Measurements from ENCODE around the gene PICALM.

The PICALM gene

GRCh38 chr11:86046116-86046515, 22.8 kb downstream of the PICALM start:
- no peak for DNase-seq (ENCODE audit: low spot score)

GRCh38 chr11:86043765-86044503, 24.9 kb downstream of the PICALM start:
- DNase-seq (ENCODE audit: low spot score), result no peak

GRCh38 chr11:86041975-86042378, 26.9 kb downstream of the PICALM start:
- peak; percentile 82 for DNase-seq (ENCODE audit: low spot score)

- no peak for DNase-seq (ENCODE audit: low spot score)
Observed at GRCh38 chr11:86040919-86041850, 27.7 kb downstream of the PICALM start.

- no peak for DNase-seq (ENCODE audit: low spot score)
Observed at GRCh38 chr11:86039094-86039493, 29.8 kb downstream of the PICALM start.

- DNase-seq (ENCODE audit: low spot score), result no peak
Observed at GRCh38 chr11:86037743-86038142, 31.1 kb downstream of the PICALM start.

- no peak for DNase-seq (ENCODE audit: low spot score)
Observed at GRCh38 chr11:86035920-86036319, 33.0 kb downstream of the PICALM start.

GRCh38 chr11:86035164-86035563, 33.7 kb downstream of the PICALM start:
- DNase-seq (ENCODE audit: low spot score), result no peak

GRCh38 chr11:86034710-86035109, 34.2 kb downstream of the PICALM start:
- DNase-seq (ENCODE audit: low spot score), result no peak

GRCh38 chr11:86021377-86021776, 47.5 kb downstream of the PICALM start:
- DNase-seq (ENCODE audit: low spot score), result no peak

- DNase-seq (ENCODE audit: low spot score), result no peak
Observed at GRCh38 chr11:86018249-86018648, 50.6 kb downstream of the PICALM start.

- DNase-seq (ENCODE audit: low spot score), result no peak
Observed at GRCh38 chr11:86016451-86016850, 52.4 kb downstream of the PICALM start.

- DNase-seq (ENCODE audit: low spot score), result no peak
Observed at GRCh38 chr11:86015699-86016098, 53.2 kb downstream of the PICALM start.

GRCh38 chr11:86014221-86014620, 54.7 kb downstream of the PICALM start:
- no peak for DNase-seq (ENCODE audit: low spot score)

GRCh38 chr11:86013713-86014112, 55.2 kb downstream of the PICALM start:
- DNase-seq (ENCODE audit: low spot score), result no peak

- DNase-seq (ENCODE audit: low spot score), result no peak
Observed at GRCh38 chr11:86011175-86011574, 57.7 kb downstream of the PICALM start.

- DNase-seq (ENCODE audit: low spot score), result no peak
Observed at GRCh38 chr11:86003654-86004053, 65.2 kb downstream of the PICALM start.

GRCh38 chr11:86002431-86002830, 66.5 kb downstream of the PICALM start:
- no peak for DNase-seq (ENCODE audit: low spot score)

- no peak for DNase-seq (ENCODE audit: low spot score)
Observed at GRCh38 chr11:85991508-85991907, 77.4 kb downstream of the PICALM start.

- DNase-seq (ENCODE audit: low spot score), result no peak
Observed at GRCh38 chr11:85989746-85990145, 79.1 kb downstream of the PICALM start.

GRCh38 chr11:85988780-85989179, 80.1 kb downstream of the PICALM start:
- no peak for DNase-seq (ENCODE audit: low spot score)

GRCh38 chr11:85977751-85978160, 91.1 kb downstream of the PICALM start:
- no peak for DNase-seq (ENCODE audit: low spot score)

- no peak for DNase-seq (ENCODE audit: low spot score)
Observed at GRCh38 chr11:85976525-85976924, 92.4 kb downstream of the PICALM start.
